ENCODE measurements around the gene APOB. TPM values are rescaled to one million over a fixed set of nuclear protein-coding genes. Genes with fewer than 3 reads are reported as not detected.
A peak's percentile ranks its signal among the peaks of the same experiment; 100 is the strongest.

The APOB gene
- total and polyA plus RNA-seq, 2 of the 13 experiments (the other 11 are each of a cell fraction or from before 2014, with no cell fraction given): 1,569 to 2,515 TPM

DNA sequence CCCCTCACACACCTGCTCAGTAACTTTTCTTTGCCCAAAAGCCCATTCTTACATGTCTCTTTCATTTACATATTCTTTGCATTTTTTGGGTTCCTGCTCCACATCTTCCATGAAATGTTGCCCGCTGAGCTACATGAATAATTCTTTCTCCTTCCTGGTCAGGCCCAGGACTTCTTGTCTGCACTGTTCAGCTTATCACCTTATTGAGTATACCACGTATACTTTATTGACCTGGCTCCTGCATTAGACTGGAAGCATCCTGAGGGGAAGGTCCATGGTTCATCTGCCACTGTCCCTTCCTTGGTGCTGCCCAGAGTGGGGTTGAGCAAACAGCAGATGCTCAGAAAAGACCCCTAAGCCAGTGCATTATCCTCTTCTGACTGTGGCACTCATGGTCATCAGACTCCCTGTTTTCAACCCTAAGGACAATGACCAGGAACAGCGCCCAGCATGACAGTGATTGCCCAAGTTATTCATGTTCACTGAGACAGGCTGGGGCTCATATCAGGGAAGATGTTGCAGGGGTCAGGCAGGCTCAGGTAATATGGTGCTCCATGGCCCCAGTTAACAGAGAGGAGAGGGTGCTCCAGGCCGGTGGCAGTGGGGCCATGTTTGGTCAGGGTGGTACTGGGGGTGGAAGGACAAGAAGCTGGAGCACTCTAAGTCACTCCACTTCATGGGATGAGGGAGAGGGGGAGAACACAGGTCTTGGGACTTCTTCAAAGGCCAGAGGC is 7.7 kb downstream of the APOB start (continued):
- TF ChIP-seq, protein P1, sequence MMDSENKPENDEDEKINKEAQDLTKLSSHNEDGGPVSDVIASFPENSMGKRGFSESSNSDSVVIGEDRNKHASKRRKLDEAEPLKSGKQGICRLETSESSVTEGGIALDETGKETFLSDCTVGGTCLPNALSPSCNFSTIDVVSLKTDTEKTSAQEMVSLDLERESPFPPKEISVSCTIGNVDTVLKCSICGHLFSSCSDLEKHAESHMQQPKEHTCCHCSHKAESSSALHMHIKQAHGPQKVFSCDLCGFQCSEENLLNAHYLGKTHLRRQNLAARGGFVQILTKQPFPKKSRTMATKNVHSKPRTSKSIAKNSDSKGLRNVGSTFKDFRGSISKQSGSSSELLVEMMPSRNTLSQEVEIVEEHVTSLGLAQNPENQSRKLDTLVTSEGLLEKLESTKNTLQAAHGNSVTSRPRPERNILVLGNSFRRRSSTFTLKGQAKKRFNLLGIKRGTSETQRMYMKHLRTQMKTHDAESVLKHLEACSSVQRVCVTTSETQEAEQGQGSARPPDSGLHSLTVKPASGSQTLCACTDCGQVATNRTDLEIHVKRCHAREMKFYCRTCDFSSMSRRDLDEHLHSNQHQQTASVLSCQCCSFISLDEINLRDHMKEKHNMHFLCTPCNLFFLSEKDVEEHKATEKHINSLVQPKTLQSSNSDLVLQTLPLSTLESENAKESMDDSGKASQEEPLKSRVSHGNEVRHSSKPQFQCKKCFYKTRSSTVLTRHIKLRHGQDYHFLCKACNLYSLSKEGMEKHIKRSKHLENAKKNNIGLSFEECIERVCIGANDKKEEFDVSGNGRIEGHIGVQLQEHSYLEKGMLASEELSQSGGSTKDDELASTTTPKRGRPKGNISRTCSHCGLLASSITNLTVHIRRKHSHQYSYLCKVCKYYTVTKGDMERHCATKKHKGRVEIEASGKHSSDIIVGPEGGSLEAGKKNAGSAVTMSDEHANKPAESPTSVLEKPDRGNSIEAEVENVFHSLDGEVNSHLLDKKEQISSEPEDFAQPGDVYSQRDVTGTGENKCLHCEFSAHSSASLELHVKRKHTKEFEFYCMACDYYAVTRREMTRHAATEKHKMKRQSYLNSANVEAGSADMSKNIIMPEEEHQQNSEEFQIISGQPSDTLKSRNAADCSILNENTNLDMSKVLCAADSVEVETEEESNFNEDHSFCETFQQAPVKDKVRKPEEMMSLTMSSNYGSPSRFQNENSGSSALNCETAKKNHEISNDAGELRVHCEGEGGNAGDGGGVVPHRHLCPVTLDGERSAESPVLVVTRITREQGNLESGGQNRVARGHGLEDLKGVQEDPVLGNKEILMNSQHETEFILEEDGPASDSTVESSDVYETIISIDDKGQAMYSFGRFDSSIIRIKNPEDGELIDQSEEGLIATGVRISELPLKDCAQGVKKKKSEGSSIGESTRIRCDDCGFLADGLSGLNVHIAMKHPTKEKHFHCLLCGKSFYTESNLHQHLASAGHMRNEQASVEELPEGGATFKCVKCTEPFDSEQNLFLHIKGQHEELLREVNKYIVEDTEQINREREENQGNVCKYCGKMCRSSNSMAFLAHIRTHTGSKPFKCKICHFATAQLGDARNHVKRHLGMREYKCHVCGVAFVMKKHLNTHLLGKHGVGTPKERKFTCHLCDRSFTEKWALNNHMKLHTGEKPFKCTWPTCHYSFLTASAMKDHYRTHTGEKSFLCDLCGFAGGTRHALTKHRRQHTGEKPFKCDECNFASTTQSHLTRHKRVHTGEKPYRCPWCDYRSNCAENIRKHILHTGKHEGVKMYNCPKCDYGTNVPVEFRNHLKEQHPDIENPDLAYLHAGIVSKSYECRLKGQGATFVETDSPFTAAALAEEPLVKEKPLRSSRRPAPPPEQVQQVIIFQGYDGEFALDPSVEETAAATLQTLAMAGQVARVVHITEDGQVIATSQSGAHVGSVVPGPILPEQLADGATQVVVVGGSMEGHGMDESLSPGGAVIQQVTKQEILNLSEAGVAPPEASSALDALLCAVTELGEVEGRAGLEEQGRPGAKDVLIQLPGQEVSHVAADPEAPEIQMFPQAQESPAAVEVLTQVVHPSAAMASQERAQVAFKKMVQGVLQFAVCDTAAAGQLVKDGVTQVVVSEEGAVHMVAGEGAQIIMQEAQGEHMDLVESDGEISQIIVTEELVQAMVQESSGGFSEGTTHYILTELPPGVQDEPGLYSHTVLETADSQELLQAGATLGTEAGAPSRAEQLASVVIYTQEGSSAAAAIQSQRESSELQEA (CRISPR knock-in tag; IDR thresholded peaks at IDR 0.05; ENCODE audit: not compliant biosample characterization): no peak
- 0 out of 2 replicates have a peak, but pooled peaks have one; percentile 21 for TF ChIP-seq ZNF772 (CRISPR knock-in tag; IDR thresholded peaks at IDR 0.05)
- no peak for TF ChIP-seq ATF5 (CRISPR knock-in tag; IDR thresholded peaks at IDR 0.05; ENCODE audit: low read depth)
- no peak for TF ChIP-seq ZNF782 (CRISPR knock-in tag; IDR thresholded peaks at IDR 0.05; ENCODE audit: borderline replicate concordance)
- TF ChIP-seq ZNF350 (CRISPR knock-in tag; IDR thresholded peaks at IDR 0.05; ENCODE audit: borderline replicate concordance, low read depth): no peak
- TF ChIP-seq ZNF468 (CRISPR knock-in tag; IDR thresholded peaks at IDR 0.05): no peak
- TF ChIP-seq, protein P2, sequence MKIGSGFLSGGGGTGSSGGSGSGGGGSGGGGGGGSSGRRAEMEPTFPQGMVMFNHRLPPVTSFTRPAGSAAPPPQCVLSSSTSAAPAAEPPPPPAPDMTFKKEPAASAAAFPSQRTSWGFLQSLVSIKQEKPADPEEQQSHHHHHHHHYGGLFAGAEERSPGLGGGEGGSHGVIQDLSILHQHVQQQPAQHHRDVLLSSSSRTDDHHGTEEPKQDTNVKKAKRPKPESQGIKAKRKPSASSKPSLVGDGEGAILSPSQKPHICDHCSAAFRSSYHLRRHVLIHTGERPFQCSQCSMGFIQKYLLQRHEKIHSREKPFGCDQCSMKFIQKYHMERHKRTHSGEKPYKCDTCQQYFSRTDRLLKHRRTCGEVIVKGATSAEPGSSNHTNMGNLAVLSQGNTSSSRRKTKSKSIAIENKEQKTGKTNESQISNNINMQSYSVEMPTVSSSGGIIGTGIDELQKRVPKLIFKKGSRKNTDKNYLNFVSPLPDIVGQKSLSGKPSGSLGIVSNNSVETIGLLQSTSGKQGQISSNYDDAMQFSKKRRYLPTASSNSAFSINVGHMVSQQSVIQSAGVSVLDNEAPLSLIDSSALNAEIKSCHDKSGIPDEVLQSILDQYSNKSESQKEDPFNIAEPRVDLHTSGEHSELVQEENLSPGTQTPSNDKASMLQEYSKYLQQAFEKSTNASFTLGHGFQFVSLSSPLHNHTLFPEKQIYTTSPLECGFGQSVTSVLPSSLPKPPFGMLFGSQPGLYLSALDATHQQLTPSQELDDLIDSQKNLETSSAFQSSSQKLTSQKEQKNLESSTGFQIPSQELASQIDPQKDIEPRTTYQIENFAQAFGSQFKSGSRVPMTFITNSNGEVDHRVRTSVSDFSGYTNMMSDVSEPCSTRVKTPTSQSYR (CRISPR knock-in tag; IDR thresholded peaks at IDR 0.05; ENCODE audit: borderline replicate concordance): no peak
- no peak for TF ChIP-seq ERF (CRISPR knock-in tag; IDR thresholded peaks at IDR 0.05)
- TF ChIP-seq ZBTB3 (CRISPR knock-in tag; IDR thresholded peaks at IDR 0.05; ENCODE audit: borderline replicate concordance, low read depth): no peak
- TF ChIP-seq, protein P3, sequence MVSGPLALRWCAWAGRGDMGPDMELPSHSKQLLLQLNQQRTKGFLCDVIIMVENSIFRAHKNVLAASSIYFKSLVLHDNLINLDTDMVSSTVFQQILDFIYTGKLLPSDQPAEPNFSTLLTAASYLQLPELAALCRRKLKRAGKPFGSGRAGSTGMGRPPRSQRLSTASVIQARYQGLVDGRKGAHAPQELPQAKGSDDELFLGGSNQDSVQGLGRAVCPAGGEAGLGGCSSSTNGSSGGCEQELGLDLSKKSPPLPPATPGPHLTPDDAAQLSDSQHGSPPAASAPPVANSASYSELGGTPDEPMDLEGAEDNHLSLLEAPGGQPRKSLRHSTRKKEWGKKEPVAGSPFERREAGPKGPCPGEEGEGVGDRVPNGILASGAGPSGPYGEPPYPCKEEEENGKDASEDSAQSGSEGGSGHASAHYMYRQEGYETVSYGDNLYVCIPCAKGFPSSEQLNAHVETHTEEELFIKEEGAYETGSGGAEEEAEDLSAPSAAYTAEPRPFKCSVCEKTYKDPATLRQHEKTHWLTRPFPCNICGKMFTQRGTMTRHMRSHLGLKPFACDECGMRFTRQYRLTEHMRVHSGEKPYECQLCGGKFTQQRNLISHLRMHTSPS (CRISPR knock-in tag; IDR thresholded peaks at IDR 0.05; ENCODE audit: low read depth): 0 out of 2 replicates have a peak, but pooled peaks have one; percentile 12
- TF ChIP-seq, protein P4, sequence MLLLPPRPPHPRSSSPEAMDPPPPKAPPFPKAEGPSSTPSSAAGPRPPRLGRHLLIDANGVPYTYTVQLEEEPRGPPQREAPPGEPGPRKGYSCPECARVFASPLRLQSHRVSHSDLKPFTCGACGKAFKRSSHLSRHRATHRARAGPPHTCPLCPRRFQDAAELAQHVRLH (CRISPR knock-in tag; IDR thresholded peaks at IDR 0.05; ENCODE audit: borderline replicate concordance, low read depth): no peak
- 0 out of 2 replicates have a peak, but pooled peaks have one; percentile 6 for TF ChIP-seq ZNF343 (CRISPR knock-in tag; IDR thresholded peaks at IDR 0.05)

All from HepG2 (cell line).